ENCODE measurements around the gene CHAF1A. TPM values are rescaled to one million over a fixed set of nuclear protein-coding genes. Genes with fewer than 3 reads are reported as not detected.

CHAF1A gene
- total RNA-seq, 1 experiment from 2014 or later, result 30.0 TPM

DNA sequence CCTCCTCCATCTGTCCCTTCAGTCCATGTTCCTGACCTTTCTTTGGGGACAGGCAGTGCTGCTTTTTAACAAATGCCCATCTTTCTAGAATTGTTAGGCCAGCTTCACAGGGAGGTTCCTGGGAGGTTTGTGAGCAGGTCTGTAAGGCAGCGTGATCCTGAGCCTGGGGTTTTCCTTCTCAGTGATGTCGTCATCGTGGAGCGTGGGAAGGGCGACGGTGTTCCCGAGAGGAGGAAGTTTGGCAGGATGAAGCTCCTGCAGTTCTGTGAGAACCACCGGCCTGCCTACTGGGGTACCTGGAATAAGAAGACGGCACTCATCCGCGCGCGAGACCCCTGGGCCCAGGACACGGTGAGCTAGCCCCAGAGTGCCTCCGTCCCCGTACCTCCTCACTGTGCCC is 26.8 kb downstream of the CHAF1A start:
- CTCF ChIA-PET, result no interaction called here
- POLR2A ChIA-PET (ENCODE audit: unreplicated experiment), result interaction anchor here (0.6 kb wide), 1 partner anchor 14 kb away, joined by 4 read pairs; no protein-coding TSS in a partner anchor
- H4K20me1 ChIP-seq (ENCODE audit: insufficient read depth), result no peaks in the 10 kb centered on the region
- no TSS peak for BruUV-seq (replicated peaks)
- H3K9me3 ChIP-seq (ENCODE audit: insufficient read depth, low read depth), result no peaks in the 10 kb centered on the region
- no peaks in the 10 kb centered on the region for H3K9me2 ChIP-seq (ENCODE audit: insufficient read depth)
- H3K4me3 ChIP-seq, result no peak overlapping the region
- H3K27me3 ChIP-seq (ENCODE audit: insufficient read depth, low read depth), result no peaks in the 10 kb centered on the region
- H2AFZ ChIP-seq, result no peak overlapping the region
- no peaks in the 10 kb centered on the region for H3K79me2 ChIP-seq (ENCODE audit: low read depth)
- no peaks in the 10 kb centered on the region for H3K4me1 ChIP-seq (replicated peaks; ENCODE audit: insufficient read depth)
- H3K4me2 ChIP-seq, result no peak overlapping the region
- H3F3A ChIP-seq (ENCODE audit: insufficient read depth, low read depth), result no peaks in the 10 kb centered on the region
- intact Hi-C loops (cut with micrococcal nuclease; ENCODE audit: unreplicated experiment), result no loop called here
- TF ChIP-seq, protein P1, sequence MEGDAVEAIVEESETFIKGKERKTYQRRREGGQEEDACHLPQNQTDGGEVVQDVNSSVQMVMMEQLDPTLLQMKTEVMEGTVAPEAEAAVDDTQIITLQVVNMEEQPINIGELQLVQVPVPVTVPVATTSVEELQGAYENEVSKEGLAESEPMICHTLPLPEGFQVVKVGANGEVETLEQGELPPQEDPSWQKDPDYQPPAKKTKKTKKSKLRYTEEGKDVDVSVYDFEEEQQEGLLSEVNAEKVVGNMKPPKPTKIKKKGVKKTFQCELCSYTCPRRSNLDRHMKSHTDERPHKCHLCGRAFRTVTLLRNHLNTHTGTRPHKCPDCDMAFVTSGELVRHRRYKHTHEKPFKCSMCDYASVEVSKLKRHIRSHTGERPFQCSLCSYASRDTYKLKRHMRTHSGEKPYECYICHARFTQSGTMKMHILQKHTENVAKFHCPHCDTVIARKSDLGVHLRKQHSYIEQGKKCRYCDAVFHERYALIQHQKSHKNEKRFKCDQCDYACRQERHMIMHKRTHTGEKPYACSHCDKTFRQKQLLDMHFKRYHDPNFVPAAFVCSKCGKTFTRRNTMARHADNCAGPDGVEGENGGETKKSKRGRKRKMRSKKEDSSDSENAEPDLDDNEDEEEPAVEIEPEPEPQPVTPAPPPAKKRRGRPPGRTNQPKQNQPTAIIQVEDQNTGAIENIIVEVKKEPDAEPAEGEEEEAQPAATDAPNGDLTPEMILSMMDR (conservative IDR thresholded peaks at IDR 0.05), result no peak
- TF ChIP-seq EZH2 (IDR thresholded peaks at IDR 0.05; ENCODE audit: low read depth), result no peak
- no peaks in the 10 kb centered on the region for H3K36me3 ChIP-seq (ENCODE audit: low read depth)
- DNase-seq, result no peak
- H3K27ac ChIP-seq, result no peak overlapping the region

DNA sequence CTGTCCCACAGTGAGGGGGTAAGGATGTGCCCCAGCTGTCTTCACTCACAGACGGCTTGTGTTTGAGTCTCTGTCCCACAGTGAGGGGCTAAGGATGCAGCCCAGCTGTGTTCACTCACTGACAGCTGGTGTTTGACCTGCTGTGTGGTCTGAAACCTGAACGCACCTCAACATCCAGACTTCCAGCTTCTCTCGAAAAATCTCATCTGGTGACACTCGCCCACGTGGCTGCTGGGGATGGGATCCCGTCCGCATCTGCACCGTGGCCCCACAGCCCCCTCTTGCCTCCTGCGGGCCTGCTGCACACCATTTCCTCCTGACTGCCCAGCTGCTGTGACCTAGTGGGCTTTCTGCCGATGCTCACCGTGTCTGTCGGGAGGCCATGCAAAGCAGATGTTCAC is 27.3 kb downstream of the CHAF1A start:
- Histone ChIP-seq H3K9me3 (ENCODE audit: insufficient read depth, low read depth) (no peaks in the 10 kb centered on the region), H3K9me2 (ENCODE audit: insufficient read depth) (no peaks in the 10 kb centered on the region), H3K79me2 (ENCODE audit: low read depth) (no peaks in the 10 kb centered on the region), H3K4me3 (no peak overlapping the region), H3K27me3 (ENCODE audit: insufficient read depth, low read depth) (no peaks in the 10 kb centered on the region), H3K27ac (no peak overlapping the region), H3K36me3 (ENCODE audit: low read depth) (no peaks in the 10 kb centered on the region), H3K4me1 (replicated peaks; ENCODE audit: insufficient read depth) (no peaks in the 10 kb centered on the region), H4K20me1 (ENCODE audit: insufficient read depth) (no peaks in the 10 kb centered on the region), H3K4me2 (no peak overlapping the region), H2AFZ (no peak overlapping the region), H3F3A (ENCODE audit: insufficient read depth, low read depth) (no peaks in the 10 kb centered on the region)
- POLR2A ChIA-PET (ENCODE audit: unreplicated experiment), result interaction anchor here (0.6 kb wide), 1 partner anchor 15 kb away, joined by 4 read pairs; no protein-coding TSS in a partner anchor
- intact Hi-C loops (cut with micrococcal nuclease; ENCODE audit: unreplicated experiment), result no loop called here
- BruUV-seq (replicated peaks), result no TSS peak
- TF ChIP-seq, protein P1 (conservative IDR thresholded peaks at IDR 0.05), result no peak
- TF ChIP-seq EZH2 (IDR thresholded peaks at IDR 0.05; ENCODE audit: low read depth), result no peak
- DNase-seq, result no peak
- CTCF ChIA-PET, result no interaction called here

DNA sequence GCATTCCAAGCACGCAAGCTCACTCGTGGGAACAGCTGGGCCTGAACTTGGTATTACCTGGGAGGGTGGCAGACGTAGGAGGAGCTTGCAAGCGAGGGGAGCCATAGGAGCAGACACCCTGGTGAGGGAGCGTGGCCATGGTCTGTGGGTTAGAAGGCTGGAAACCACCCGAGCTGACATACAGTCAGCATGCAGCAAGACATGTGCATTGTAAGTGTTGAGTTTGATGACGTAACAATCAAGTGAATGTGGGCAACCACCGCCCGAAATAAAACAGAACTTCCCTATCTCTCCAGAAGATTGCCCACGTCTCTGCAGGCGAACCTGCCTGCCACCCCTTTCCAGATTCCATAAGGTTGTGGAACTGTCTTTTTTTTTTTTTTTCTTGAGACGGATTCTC is 28.3 kb downstream of the CHAF1A start:
- no peak overlapping the region for H3K4me3 ChIP-seq
- no peaks in the 10 kb centered on the region for H3K9me2 ChIP-seq (ENCODE audit: insufficient read depth)
- intact Hi-C loops (cut with micrococcal nuclease; ENCODE audit: unreplicated experiment), result no loop called here
- H3K9me3 ChIP-seq (ENCODE audit: insufficient read depth, low read depth), result no peaks in the 10 kb centered on the region
- H3K4me2 ChIP-seq, result no peak overlapping the region
- TF ChIP-seq EZH2 (IDR thresholded peaks at IDR 0.05; ENCODE audit: low read depth), result no peak
- TF ChIP-seq, protein P1 (conservative IDR thresholded peaks at IDR 0.05), result no peak
- no peaks in the 10 kb centered on the region for H3K4me1 ChIP-seq (replicated peaks; ENCODE audit: insufficient read depth)
- POLR2A ChIA-PET (ENCODE audit: unreplicated experiment), result no interaction called here
- no peak overlapping the region for H3K27ac ChIP-seq
- no peak for DNase-seq
- H3K36me3 ChIP-seq (ENCODE audit: low read depth), result no peaks in the 10 kb centered on the region
- H4K20me1 ChIP-seq (ENCODE audit: insufficient read depth), result no peaks in the 10 kb centered on the region
- no peaks in the 10 kb centered on the region for H3K79me2 ChIP-seq (ENCODE audit: low read depth)
- CTCF ChIA-PET, result no interaction called here
- no peaks in the 10 kb centered on the region for H3K27me3 ChIP-seq (ENCODE audit: insufficient read depth, low read depth)
- H3F3A ChIP-seq (ENCODE audit: insufficient read depth, low read depth), result no peaks in the 10 kb centered on the region
- H2AFZ ChIP-seq, result no peak overlapping the region
- BruUV-seq (replicated peaks), result no TSS peak

All from PC-9 (cell line).